Measurements from ENCODE around the gene CDKL1. TPM values are rescaled to one million over a fixed set of nuclear protein-coding genes. Genes with fewer than 3 reads are reported as not detected.

Gene CDKL1
- total and polyA plus RNA-seq, 2 experiments from 2014 or later = 1.9 to 13.1 TPM

- H3K9me2 ChIP-seq (replicated peaks; ENCODE audit: insufficient read depth) = no peaks in the 10 kb centered on the region
- no peak for TF ChIP-seq EZH2phosphoT487 (IDR thresholded peaks at IDR 0.05; ENCODE audit: low read depth, severe bottlenecking, unreplicated experiment)
- TF ChIP-seq CTCF (IDR thresholded peaks at IDR 0.05; ENCODE audit: poor library complexity) = no peak
- TF ChIP-seq EZH2 (IDR thresholded peaks at IDR 0.05; ENCODE audit: borderline replicate concordance) = no peak
- no peak overlapping the region for H3K4me2 ChIP-seq
- H3K79me2 ChIP-seq = peaks cover 19% of the 10 kb centered on the region
- H3K27me3 ChIP-seq = no peaks in the 10 kb centered on the region
- no peak for DNase-seq (ENCODE audit: low spot score)
- H2AFZ ChIP-seq = no peak overlapping the region
- H3K4me3 ChIP-seq = no peak overlapping the region
- no peak overlapping the region for H3K27ac ChIP-seq
- no peaks in the 10 kb centered on the region for H3K9me3 ChIP-seq (ENCODE audit: low read depth)
- no peaks in the 10 kb centered on the region for H3K4me1 ChIP-seq (ENCODE audit: insufficient read depth)
- 87% methylated on average over 8 of the region's 8 CpGs for WGBS (ENCODE audit: low lambda C conversion rate, missing lambda C conversion rate)
- no peaks in the 10 kb centered on the region for H3K36me3 ChIP-seq (replicated peaks; ENCODE audit: insufficient read depth, low read depth)
- no peaks in the 10 kb centered on the region for H4K20me1 ChIP-seq (ENCODE audit: insufficient read depth, poor library complexity, severe bottlenecking)
Measured at GRCh38 chr14:50320283-50320682, 76.4 kb downstream of the CDKL1 start.

GRCh38 chr14:50319721-50320120, 77.0 kb downstream of the CDKL1 start:
- no peaks in the 10 kb centered on the region for H3K9me2 ChIP-seq (replicated peaks; ENCODE audit: insufficient read depth)
- 89% methylated on average over 2 of the region's 2 CpGs for WGBS (ENCODE audit: low lambda C conversion rate, missing lambda C conversion rate)
- H3K4me3 ChIP-seq = no peak overlapping the region
- no peaks in the 10 kb centered on the region for H3K4me1 ChIP-seq (ENCODE audit: insufficient read depth)
- no peaks in the 10 kb centered on the region for H3K27me3 ChIP-seq
- no peak for DNase-seq (ENCODE audit: low spot score)
- H3K4me2 ChIP-seq = no peak overlapping the region
- H3K27ac ChIP-seq = no peak overlapping the region
- no peaks in the 10 kb centered on the region for H3K9me3 ChIP-seq (ENCODE audit: low read depth)
- H4K20me1 ChIP-seq (ENCODE audit: insufficient read depth, poor library complexity, severe bottlenecking) = no peaks in the 10 kb centered on the region
- H3K36me3 ChIP-seq (replicated peaks; ENCODE audit: insufficient read depth, low read depth) = no peaks in the 10 kb centered on the region
- TF ChIP-seq EZH2 (IDR thresholded peaks at IDR 0.05; ENCODE audit: borderline replicate concordance) (no peak), CTCF (IDR thresholded peaks at IDR 0.05; ENCODE audit: poor library complexity) (no peak), EZH2phosphoT487 (IDR thresholded peaks at IDR 0.05; ENCODE audit: low read depth, severe bottlenecking, unreplicated experiment) (no peak)
- no peak overlapping the region for H2AFZ ChIP-seq
- peaks cover 20% of the 10 kb centered on the region for H3K79me2 ChIP-seq

GRCh38 chr14:50319293-50319692, 77.4 kb downstream of the CDKL1 start:
- no peaks in the 10 kb centered on the region for H3K9me2 ChIP-seq (replicated peaks; ENCODE audit: insufficient read depth)
- H3K27ac ChIP-seq = no peak overlapping the region
- no peaks in the 10 kb centered on the region for H3K4me1 ChIP-seq (ENCODE audit: insufficient read depth)
- no peaks in the 10 kb centered on the region for H3K36me3 ChIP-seq (replicated peaks; ENCODE audit: insufficient read depth, low read depth)
- peaks cover 24% of the 10 kb centered on the region for H3K79me2 ChIP-seq
- H4K20me1 ChIP-seq (ENCODE audit: insufficient read depth, poor library complexity, severe bottlenecking) = no peaks in the 10 kb centered on the region
- TF ChIP-seq CTCF (IDR thresholded peaks at IDR 0.05; ENCODE audit: poor library complexity) = no peak
- no peak for TF ChIP-seq EZH2 (IDR thresholded peaks at IDR 0.05; ENCODE audit: borderline replicate concordance)
- TF ChIP-seq EZH2phosphoT487 (IDR thresholded peaks at IDR 0.05; ENCODE audit: low read depth, severe bottlenecking, unreplicated experiment) = no peak
- no peak overlapping the region for H3K4me2 ChIP-seq
- no peak overlapping the region for H3K4me3 ChIP-seq
- no peaks in the 10 kb centered on the region for H3K9me3 ChIP-seq (ENCODE audit: low read depth)
- DNase-seq (ENCODE audit: low spot score) = no peak
- H3K27me3 ChIP-seq = no peaks in the 10 kb centered on the region
- WGBS (ENCODE audit: low lambda C conversion rate, missing lambda C conversion rate) = 85% methylated on average over 1 of the region's 1 CpG
- H2AFZ ChIP-seq = no peak overlapping the region
